Heart left ventricle (tissue), 13 donors: ENCODE measurements around the gene VAT1L.

Experiments used
- POLR2A ChIP-seq, 2 donors: fragments of 450-650 bp; IDR thresholded peaks; one replicate each; pipeline ENCODE4 v1.6.1; 2017; ENCODE audit warnings: antibody characterized with exemption in 2 of 2, mild to moderate bottlenecking in 2 of 2, moderate library complexity in 2 of 2
- TF ChIP-seq, protein P1 (sequence below), 12 donors: fragments of 200-600 bp; sonication (generic) in 4 of 12; IDR thresholded peaks; one replicate each; pipeline versions ENCODE4 v1.5.0 to v1.8.0; 2018 to 2022; ENCODE audit warnings: antibody characterized with exemption in 12 of 12, mild to moderate bottlenecking in 5 of 12
- donor health status: ischemic (EF 13 %, LVEDD 7.1; RV severe dilation, severe dysfunction).
- donor health status: DM: no; HTN: yes; CAD: no.
- donor health status: DM: no; HTN: no; CAD: no.
- donor health status: ischemic (EF 25% LVEDD 6.9; RV normal size, moderate dysfunction).
- donor health status: ischemic (EF 25% LVEDD 5.7; RV mildly dilated, moderate dysfunction).
- donor health status: ischemic (EF 35%, LVEDD 5.7; RV mildly dilated, moderate dysfunction).
- donor health status: nonischemic (EF 11% LVEDD 7.7; RV severe dilation, severe dysfunction).
- donor health status: DM: yes; HTN: yes; CAD: no.
- donor health status: PGD.
- donor health status: ischemic (EF 29% LVEDD 5.4; RV normal size, mild dysfunction).
- donor health status: nonischemic (EF 23%, LVEDD 6.1; RV moderate dilation, normal function).

DNA sequence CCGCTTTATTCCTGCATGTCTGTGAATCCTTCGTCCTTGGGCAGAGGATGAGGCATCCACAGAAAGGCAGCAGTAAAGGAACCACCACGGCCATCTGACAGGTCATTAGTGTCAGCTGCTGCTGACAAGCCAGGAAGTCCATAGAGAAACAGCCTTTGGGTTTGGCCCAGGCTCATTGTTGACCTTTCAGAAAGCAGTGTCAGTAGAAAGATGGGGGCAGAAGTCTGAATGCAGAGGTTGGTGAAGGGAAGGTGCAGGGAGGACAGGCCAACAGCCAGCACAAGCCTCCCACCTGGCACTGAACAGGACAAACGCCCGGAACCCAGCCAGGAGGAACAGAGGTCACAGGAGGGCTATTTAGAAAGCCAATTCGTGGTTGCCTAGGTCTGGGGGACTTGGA, 105.8 kb downstream of the VAT1L start:
- TF ChIP-seq, protein P1, sequence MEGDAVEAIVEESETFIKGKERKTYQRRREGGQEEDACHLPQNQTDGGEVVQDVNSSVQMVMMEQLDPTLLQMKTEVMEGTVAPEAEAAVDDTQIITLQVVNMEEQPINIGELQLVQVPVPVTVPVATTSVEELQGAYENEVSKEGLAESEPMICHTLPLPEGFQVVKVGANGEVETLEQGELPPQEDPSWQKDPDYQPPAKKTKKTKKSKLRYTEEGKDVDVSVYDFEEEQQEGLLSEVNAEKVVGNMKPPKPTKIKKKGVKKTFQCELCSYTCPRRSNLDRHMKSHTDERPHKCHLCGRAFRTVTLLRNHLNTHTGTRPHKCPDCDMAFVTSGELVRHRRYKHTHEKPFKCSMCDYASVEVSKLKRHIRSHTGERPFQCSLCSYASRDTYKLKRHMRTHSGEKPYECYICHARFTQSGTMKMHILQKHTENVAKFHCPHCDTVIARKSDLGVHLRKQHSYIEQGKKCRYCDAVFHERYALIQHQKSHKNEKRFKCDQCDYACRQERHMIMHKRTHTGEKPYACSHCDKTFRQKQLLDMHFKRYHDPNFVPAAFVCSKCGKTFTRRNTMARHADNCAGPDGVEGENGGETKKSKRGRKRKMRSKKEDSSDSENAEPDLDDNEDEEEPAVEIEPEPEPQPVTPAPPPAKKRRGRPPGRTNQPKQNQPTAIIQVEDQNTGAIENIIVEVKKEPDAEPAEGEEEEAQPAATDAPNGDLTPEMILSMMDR (IDR thresholded peaks at IDR 0.05): no peak
- no peak for TF ChIP-seq POLR2A (IDR thresholded peaks at IDR 0.05)
